HG03066 (cell line): ENCODE results near the gene PSME4.
"Not testable (repeated sequence)": the region's sequence is repeated elsewhere in the genome, so short reads cannot be mapped to it uniquely, and the experiment has no call there.

Source experiments
- ATAC-seq: cut with Tn5 transposase; IDR thresholded peaks from one replicate; pipeline ENCODE4 v1.9.1; 2021; ENCODE audit warnings: low read depth; ENCODE audit not compliant: unreplicated experiment

PSME4 gene

DNA sequence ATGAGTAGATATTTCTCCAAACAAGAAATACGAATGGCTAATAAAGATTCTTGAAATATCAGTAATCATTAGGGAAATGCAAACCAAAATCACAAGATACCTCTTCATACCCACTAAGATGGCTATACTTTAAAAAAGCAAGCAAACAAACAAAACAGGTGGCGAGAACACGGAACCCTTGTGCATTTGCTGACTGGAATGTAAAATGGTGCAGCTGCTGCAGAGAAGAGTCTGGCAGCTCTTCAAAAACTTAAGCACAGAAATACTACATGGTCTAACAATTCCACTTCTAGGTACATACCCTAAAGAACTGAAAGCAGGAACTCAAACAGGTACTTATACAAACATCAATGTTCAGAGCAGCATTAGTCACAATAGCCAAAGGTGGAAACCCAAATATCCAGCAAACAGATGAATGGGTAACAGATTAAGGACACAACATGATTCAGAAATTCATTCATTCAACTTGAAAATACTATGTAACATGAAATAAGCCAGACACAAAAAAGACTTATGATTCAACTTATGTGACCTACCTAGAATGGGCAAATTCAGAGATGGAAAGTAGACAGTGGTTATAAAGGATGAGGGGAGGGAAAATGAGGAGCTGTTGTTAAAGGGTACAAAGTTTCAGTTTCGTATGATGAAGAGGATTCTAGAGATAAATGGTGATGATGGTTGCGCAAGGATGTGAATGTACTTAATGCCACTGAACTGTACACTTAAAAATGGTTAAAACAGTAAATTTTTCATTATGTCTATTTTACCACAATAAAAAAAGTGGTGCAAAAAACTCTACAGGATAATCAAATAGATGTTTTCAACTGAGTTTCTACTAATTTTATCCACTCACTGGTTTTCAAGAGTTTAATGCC, 84.2 kb downstream of the PSME4 start:
- ATAC-seq: no peak

DNA sequence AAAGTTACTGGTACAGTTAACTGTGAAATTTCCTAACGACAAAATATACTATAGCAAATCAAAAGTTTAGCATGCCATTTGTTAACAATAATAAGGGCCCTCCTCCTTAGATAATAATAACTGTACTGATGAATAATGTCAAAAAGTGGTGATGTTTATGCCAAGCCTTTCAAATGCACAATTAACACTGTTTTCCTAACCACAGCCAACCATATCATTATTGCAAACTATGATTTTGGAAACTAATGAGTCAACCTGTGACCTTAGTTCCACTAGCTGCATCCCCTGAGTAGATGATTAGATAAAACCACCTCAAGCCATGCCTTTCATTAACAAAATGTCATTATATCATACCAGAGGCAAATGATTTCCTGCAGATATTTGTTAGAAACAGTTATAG, 85.9 kb downstream of the PSME4 start:
- no peak for ATAC-seq

DNA sequence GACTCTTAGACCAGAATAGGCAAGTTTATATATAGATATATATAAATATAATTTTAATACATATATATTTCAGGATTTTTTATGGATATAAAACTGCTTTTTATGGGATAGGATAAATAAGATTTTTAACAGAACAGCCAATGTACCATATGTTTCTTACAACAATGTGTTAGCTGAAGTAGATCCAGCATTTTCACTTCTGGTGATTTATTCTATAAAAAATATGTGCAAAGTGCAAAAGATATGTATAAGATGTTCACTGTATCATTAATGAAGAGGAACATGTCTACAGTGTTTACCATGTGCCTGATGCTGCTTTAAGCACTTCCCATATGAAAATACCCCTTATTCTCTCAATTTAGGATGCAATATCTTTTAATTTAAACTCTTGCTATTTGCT, 88.8 kb downstream of the PSME4 start:
- no peak for ATAC-seq

DNA sequence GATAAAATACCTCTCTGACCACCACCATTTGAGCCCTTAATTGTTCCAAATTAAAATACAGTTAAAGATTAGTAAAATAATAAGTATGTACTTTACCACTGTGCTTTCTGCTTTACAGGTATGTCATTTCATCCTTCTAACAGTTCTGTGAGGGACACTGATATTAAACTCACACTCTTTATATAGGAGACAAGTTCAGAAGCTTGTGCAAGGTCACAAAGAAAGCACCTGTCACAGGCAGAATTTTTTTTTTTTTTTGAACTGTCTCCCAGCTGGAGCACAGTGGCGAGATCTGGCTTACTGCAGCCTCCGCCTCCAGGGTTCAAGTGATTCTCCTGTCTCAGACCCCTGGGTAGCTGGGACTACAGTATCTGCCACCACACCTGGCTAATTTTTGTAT, 89.4 kb downstream of the PSME4 start:
- no peak for ATAC-seq

DNA sequence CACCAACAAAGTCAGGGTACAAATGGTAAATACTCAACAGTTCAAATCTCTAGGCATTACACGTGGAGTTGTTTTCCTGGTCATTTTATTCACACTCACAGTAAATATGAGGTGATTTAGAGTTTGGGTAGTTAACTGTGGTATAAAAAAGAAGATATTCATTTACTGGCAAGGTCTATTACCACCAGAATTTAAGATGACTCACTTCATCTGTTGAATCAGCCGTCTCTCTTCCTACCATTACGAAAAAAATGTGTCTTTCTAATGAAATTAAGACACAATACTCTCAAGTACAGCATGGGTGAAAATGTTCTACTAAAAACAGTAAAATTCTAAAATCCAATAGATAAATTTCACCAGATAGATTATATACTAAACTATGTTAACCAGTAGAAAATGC, 90.0 kb downstream of the PSME4 start:
- no peak for ATAC-seq

DNA sequence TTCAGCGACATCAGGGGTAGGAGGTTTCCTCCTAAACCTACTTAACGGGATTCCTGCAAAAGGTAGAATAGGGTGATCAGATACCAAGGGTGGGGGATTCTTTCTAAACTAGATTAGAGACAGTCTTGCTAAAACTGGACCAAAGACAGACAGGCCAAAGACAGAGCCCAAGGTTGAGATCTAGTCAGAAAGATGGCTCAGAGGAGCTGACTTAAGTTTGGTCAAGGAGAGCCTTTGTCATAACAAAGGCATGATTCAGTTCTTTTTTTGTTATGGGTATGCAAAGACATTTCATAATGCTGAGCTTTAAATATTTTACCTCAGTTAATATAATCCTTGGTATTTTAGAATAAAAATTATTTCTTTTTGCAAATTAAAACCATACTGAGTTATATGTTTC, 93.2 kb downstream of the PSME4 start:
- no peak for ATAC-seq

DNA sequence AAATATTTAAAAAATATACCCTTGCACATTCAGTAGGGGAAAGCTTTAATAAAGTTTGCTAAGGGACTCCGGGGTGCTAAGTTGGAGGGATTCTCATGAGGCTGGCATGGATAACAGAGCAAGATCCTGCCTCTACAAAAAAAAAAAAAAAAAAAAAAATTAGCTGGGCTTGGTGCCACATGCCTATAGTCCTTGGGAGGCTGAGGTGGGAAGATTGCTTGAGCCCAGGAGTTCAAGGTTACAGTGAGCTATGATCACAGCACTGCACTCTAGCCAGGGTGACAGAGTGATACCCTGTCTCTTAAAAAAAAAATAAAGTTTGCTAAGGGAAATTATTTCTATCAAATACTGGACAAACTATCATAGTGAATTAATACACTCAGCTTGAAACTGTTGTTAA, 93.7 kb downstream of the PSME4 start:
- no peak for ATAC-seq

DNA sequence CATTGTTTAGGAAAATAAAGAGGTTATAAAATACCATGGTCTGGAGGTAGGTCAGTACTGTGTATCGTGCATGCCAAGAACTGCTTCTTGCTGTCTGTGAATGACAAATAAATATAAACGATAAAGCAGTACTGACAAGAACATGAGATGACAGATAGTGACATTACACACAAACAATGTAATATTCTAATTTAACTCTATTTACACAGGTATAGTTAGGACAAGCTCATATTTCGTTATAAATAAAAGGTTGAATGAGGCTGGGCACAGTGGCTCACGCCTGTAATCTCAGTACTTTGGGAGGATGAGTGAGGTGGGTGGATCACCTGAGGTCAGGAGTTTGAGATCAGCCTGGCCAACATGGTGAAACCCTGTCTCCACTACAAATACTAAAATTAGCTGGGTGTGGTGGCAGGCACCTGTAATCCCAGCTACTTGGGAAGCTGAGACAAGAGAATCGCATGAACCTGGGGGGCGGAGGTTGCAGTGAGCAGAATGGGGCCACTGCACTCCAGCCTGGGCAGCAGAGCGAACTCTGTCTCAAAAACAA, 96.3 kb downstream of the PSME4 start:
- no peak for ATAC-seq

DNA sequence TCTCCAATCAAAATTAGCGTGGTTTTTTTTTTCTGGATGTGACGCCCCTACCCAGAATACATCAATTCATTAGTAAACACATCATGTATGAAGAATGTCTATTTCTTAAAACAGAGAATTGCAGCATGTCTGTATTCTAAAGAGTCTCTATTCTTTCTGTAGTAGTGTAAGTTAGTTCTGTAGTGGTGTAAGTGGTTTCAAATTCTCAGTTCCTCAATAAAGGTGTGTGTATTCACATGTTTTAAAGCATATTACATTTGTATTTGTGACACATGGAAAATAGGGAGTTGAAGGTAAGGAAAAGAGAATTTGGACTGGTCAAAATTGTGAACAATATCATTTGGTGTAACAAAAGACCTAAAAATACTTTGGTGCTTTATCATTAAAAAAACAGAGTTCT, 103.0 kb downstream of the PSME4 start:
- no peak for ATAC-seq

DNA sequence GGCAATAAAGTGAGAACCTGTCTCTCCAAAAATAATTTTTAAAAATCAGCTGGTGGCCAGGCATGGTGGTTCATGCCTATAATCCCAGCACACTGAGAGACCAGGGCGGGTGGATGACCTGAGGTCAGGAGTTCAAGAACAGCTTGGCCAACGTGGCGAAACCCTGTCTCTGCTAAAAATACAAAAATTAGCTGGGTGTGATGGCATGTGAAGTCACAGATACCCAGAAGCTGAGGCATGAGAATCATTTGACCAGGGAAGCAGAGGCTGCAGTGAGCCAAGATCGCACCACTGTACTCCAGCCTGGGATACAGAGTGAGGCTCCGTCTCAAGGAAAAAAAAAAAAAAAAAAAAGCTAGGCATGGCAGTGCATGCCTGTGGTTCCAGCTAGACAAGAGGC, 103.6 kb downstream of the PSME4 start:
- no peak for ATAC-seq

DNA sequence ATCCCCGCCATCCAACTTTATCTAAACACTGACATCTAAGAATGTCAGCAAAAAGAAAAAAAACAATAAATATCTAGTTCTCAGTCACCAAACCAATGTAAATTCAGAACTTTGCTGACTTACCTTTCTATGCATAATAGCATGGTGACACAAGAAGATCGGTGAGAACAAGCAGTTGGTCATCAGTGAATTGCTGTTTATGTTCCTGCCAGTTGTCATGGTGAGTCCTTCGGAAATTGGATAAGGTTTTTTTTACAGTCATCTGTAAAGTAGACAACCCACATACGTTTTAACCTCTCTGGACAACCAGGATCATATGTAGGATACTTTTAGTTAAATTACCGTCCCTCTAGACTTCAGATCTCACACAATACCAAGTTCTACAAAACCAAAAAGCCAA, 104.8 kb downstream of the PSME4 start:
- ATAC-seq: no peak

DNA sequence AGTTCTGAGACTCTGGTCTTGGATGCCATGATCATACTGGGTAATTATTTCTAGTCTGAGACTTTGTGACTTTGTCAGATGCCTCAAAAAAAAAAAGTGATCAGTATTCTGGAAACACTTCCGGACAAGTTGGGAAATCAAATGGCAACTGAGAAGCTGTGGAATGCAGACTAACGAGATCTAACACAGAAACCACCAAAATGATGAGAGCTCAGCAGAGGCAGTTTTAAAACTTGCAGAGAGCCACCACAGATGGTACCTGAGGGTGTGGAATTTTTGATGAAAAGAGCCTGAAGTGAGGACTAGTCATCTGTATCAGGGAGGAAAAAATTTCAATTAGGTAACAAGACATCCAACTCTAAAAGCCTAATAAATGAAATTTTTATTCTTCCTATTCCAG, 105.5 kb downstream of the PSME4 start:
- no peak for ATAC-seq

DNA sequence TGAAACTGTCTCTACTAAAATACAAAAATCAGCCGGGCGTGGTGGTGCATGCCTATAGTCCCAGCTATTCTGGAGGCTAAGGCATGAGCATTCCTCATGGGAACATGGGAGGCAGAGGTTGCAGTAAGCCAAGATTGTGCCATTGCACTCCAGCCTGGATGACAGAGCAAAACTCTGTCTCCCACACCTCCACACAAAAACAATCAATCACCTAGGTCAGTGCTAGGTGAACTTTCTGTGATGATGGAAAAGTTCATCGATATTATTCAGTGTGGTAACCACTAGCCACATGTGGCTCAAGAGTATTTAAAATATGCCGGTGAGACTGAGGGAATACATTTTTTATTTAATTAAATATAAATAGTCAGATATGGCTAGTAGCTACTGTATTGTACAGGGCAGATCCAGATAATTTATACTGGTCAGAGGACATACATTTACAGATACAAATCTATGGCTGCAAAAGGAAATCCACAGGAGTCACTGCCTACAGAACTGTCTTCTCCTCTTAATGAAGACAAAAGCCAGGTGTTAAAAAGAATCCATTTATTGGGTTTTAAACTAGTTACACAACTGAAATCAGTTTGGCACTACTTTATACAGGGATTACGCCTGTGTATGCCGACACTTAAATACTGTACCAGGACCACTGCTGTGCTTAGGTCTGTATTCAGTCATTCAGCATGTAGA, 107.1 kb downstream of the PSME4 start:
- no peak for ATAC-seq

DNA sequence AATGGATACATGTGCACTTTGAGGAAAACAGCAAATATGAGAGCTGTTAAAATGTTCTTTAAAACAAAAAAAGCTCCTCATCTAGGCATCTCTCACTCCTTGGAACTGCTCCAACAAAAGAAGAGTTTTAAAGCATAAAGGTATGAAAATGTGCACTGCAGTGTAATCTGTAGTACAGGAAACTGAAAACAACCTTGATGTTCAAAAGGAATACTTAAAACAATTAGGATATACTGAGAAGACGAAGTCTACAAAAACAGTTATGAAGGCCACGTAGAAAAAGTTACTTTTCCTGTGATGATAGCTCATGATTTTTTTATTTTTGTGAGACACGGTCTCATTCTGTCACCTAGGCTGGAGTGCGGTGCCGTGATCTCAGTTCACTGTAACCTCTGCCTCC, 109.0 kb downstream of the PSME4 start:
- no peak for ATAC-seq

DNA sequence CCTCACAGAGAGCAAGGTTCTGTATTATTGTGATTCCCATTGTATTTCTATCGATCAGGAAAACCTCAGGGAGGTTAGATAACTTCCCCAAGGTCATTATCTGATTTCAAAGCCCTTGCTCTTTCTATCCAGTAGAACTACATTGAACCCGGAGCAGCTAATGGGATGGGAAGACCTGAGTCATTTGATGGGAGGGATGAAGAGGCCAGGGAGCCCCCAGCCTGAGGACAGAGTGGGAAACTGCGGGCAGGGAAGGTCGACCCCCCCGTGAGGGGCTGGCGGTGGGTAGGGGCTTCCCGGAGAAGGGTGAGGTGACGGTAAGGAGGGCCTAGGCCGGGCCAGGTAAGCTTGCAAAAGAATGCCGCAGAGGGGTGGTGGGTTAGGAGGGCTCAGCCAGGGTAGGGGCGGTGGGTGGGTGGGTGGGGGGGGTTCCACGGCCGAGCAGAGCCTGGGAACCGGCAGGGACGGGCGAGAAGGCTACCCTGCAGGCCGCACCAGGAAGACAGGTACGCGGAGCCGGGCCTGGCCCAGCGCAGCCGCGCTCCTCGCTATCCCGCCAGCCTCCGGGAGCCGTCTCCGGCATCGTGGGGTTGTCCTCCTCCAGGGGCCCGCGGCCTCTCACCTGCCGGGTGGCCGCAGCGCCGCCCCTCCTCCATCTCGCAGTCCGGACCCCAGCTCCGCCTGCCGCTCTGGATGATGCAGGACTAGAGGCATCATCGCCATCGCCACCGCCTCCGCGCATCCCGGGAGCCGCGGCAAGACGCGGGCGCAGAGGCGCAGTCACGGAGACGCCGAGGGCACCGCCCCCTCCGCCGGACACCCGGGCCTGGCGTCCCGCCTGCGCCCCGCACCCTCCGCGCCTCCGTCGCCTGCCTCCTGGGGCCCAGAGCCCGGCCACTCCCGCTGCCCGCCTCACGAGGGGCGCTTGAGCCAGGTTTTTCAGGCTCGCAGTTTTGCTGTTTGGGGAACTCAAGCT, 111.3 kb downstream of the PSME4 start, which contains the start of gene GPR75:
GPR75 (minus strand) TSS at position 762 of the 976 bp plus-strand sequence. CDS start 5,211 bp downstream, outside the sequence.
- ATAC-seq: no peak

DNA sequence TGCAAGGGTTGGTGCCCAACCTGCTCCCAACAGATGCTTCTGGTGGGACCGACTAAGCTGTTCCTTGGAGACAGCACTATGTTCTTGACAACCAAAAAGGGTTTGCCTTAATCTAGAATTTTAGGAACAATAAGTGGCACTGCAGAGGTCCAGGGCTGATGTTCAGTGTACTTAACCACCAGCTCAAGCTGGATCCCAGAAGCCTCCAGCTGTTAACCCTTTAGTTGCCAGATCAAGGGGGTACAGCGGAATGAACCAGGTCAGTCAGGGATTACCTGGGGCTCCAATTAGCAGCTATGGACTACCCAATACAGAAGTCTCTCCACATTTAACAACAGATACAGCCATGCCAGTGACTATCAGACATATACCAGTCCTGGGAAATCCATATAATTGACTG, 114.5 kb downstream of the PSME4 start:
- no peak for ATAC-seq

DNA sequence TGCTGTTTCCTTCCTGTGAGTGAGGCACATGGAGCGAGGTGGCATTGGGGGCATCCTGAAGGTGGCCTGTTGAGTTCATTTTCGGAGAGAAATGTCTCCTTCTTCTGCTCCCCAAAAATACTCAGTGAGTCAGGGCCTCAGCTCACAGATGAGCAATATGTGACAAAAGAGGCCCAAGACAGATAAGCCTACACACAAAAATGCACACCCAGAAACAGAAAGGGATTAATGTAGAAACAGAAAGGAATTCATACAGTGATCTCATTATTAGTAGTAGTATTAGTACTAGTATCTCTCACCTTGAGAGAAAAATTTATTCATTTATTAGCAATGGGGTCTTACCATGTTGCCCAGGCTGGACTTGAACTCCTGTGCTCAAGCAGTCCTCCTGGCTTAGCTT, 116.1 kb downstream of the PSME4 start:
- no peak for ATAC-seq

DNA sequence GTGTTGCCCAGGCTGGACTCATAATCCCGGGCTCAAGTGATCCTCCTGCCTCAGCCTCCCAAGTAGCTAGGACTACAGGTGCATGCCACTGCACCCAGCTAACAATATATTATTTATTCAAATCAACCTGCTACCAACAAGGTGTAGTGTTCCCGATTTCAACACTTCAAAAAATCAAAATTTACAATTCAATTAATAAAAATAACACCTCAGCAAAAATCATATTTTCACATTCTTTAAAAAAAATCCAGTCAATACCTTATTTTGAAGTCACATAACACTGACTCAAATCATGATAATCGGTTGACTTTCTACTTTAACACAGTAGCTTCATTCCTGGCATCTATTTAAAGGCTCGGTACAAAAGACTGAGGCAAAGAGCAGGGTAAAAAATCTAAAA, 118.3 kb downstream of the PSME4 start:
- no peak for ATAC-seq

DNA sequence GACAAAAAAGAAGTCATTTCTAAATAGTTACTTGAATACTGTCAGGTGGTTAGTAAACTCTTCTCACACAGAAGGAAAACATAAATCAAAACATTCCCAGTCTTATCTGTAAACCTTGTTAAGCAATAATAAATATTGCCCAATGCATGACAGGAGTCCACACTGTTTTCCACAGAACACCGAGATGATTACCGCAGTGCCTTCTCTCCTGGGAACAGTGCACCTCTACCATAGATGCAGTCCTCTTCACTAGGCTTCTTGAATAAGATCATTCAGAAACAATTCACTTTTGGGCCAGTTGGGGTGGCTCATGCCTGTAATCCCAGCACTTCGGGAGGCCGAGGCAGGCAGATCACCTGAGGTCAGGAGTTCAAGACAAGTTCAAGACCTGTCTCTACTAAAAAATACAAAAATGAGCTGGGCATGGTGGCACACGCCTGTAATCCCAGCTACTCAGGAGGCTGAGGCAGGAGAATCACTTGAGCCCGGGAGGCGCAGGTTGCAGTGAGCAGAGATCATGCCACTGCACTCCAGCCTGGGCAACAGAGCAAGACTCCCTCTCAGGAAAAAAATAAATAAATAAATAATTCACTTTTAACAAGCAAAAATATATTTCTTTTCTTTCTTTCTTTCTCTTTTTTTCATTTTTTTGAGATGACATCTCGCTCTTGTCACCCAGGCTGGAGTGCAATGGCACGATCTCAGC, 119.6 kb downstream of the PSME4 start:
- ATAC-seq: not testable (repeated sequence)

DNA sequence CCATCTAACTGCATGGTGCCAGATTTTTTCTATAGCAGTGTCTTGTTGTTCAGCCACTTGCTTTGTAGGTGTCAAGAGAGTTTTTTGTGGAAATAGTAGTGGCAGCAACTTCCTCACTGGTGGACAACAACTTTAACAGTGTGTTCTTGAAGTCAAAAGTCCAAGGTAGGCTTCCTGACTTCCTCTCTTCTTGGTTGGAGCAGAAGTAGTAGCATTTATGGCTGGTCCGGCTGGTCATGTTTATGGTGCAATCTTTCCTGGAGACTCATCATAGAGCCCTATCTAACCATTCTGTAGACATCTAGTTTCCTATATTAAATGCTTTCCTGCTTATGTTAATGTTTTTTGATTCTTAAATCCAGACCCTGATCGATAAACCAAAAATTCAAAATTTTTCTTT, 122.7 kb downstream of the PSME4 start:
- no peak for ATAC-seq
